Activated naive CD4-positive, alpha-beta T cell treated with anti-CD3 and anti-CD28 coated beads for 36 hours (primary cell): ENCODE measurements around the gene BCO1. TPM values are rescaled to one million over a fixed set of nuclear protein-coding genes. Genes with fewer than 3 reads are reported as not detected.

Experiments used
- CTCF ChIA-PET: fragments of 350-600 bp; sonication (Branson Sonifier 250); formaldehyde crosslinking; loops from one replicate; lab custom pipeline; 2021; ENCODE audit warnings: antibody characterized with exemption; lab: Charles Lee
- DNase-seq: peaks from one replicate; pipeline ENCODE4 v3.0.0-alpha.2; 2020
- H3K27ac Mint-ChIP-seq: one replicate; pipeline ENCODE4 v1.8.0; 2021; ENCODE audit warnings: mild to moderate bottlenecking, mixed read lengths
- H3K27me3 Mint-ChIP-seq: one replicate; pipeline ENCODE4 v1.8.0; 2021; ENCODE audit warnings: low read depth, mixed read lengths
- H3K36me3 Mint-ChIP-seq: one replicate; pipeline ENCODE4 v1.8.0; 2021; ENCODE audit warnings: low read depth, mixed read lengths
- H3K4me1 Mint-ChIP-seq: one replicate; pipeline ENCODE4 v1.8.0; 2021; ENCODE audit warnings: low read depth, mixed read lengths
- H3K4me3 Mint-ChIP-seq: one replicate; pipeline ENCODE4 v1.8.0; 2021; ENCODE audit warnings: mild to moderate bottlenecking, moderate library complexity, mixed read lengths
- H3K9me3 Mint-ChIP-seq: one replicate; pipeline ENCODE4 v1.8.0; 2021; ENCODE audit warnings: mixed read lengths
- intact Hi-C: fragments of 100-400 bp; cut with micrococcal nuclease; formaldehyde crosslinking; loops from one replicate; pipeline ENCODE4 v1.15.1; 2023
- total RNA-seq, 2 experiments: library from RNA; stranded (reverse); gene quantifications; one replicate each; pipeline ENCODE4 v1.2.3, GENCODE V29; 2021

Gene BCO1
- total RNA-seq, 2 experiments from 2014 or later = not detected

DNA sequence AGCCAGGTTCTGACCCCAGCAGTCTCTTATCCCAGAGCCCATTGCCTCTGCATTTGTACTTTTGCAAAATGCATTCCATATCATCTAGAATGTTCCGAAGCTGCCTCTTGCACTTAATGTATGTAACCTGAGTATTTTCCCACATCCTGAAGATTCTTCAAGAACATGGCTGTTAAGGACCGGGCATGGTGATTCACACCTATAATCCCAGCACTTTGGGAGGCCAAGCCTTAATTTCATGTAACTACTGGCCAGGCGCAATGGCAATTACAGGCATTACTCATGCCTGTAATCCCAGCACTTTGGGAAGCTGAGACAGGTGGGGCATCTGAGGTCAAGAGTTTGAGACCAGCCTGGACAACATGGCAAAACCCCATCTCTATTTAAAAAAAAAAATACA, 44.6 kb downstream of the BCO1 start:
- no peak for DNase-seq
- Mint-ChIP-seq H3K36me3 (no peaks in the 10 kb centered on the region), H3K4me3 (no peak overlapping the region), H3K4me1 (no peaks in the 10 kb centered on the region), H3K9me3 (no peaks in the 10 kb centered on the region), H3K27me3 (no peaks in the 10 kb centered on the region), H3K27ac (no peak overlapping the region)
- intact Hi-C loops = no loop called here
- CTCF ChIA-PET = no interaction called here

DNA sequence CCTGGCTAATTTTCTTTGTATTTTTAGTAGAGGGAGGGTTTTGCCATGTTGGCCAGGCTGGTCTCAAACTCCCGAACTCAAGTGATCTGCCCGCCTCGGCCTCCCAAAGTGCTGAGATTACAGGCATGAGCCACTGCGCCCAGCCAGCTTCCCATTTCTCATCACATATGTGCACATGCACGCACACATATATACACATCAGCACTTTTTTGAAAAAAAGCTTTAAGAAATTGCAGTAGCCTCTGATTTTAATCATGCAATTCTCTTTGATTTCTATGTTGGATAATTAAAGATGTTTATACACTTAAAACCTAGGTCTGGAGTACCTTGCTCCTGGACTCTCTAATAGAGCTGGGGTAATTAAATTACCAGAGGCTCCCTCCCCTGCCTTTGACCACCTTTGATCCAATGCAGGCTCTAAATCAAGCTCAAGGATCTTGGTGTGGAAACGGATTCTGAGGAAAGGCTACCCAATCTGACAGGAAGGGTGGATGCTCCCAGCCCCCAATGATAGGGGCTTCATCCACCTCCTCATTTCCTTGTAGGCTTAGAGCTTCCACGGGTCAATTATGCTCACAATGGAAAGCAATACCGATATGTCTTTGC, 46.6 kb downstream of the BCO1 start:
- no peaks in the 10 kb centered on the region for H3K27me3 Mint-ChIP-seq
- no peak for DNase-seq
- CTCF ChIA-PET = interaction anchor here (0.6 to 1.0 kb wide), 2 partner anchors 25 to 496 kb away, joined by 3 to 4 read pairs; no protein-coding TSS in a partner anchor
- intact Hi-C loops = no loop called here
- H3K4me3 Mint-ChIP-seq = no peak overlapping the region
- no peaks in the 10 kb centered on the region for H3K36me3 Mint-ChIP-seq
- H3K9me3 Mint-ChIP-seq = no peaks in the 10 kb centered on the region
- H3K4me1 Mint-ChIP-seq = no peaks in the 10 kb centered on the region
- H3K27ac Mint-ChIP-seq = no peak overlapping the region

DNA sequence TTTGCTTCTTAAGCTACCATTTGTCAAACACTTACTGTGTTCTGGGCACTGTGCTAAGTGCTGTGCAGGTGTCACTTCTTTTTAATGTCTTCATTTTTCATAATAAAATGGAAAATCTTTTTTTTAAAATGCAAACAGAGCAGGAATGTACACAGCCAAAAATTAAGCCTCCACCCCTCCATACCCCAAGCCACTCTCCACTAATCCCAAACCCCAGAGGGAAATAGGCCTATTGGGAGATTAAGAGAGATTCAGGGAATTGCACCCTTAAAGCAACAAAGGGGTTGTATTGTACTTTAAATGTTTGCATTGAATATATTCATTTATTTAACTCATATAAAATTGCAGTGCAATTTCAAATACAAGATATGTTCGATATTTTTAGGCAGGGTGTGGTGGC, 47.7 kb downstream of the BCO1 start:
- intact Hi-C loops = no loop called here
- no peak overlapping the region for H3K4me3 Mint-ChIP-seq
- H3K36me3 Mint-ChIP-seq = no peaks in the 10 kb centered on the region
- H3K27ac Mint-ChIP-seq = no peak overlapping the region
- CTCF ChIA-PET = no interaction called here
- no peak for DNase-seq
- H3K9me3 Mint-ChIP-seq = no peaks in the 10 kb centered on the region
- peaks cover 2% of the 10 kb centered on the region for H3K27me3 Mint-ChIP-seq
- no peaks in the 10 kb centered on the region for H3K4me1 Mint-ChIP-seq

DNA sequence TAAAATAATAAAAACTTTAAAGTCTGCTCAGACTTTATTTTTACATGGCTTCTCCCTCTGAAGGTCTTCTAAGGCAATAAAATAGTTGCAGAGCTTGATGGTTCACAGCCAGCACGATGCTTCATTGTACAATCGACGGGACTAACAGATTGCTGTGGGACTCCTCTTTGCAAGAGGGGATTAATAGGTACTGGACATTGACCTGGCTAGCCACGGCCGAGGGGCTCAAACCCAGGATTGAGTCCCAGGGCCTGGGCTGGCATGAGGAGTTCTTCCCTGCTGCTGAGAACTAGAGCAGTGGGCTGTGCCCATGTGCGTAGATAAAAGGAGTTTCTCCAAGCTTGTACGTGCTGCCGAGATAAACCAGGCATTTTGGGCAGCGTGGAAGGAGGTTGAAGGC, 52.6 kb downstream of the BCO1 start:
- H3K9me3 Mint-ChIP-seq = no peaks in the 10 kb centered on the region
- intact Hi-C loops = no loop called here
- CTCF ChIA-PET = interaction anchor here (1.0 kb wide), 1 partner anchor 87 kb away, joined by 3 read pairs; no protein-coding TSS in a partner anchor
- H3K36me3 Mint-ChIP-seq = no peaks in the 10 kb centered on the region
- no peak overlapping the region for H3K27ac Mint-ChIP-seq
- H3K4me3 Mint-ChIP-seq = no peak overlapping the region
- no peaks in the 10 kb centered on the region for H3K4me1 Mint-ChIP-seq
- no peak for DNase-seq
- peaks cover 12% of the 10 kb centered on the region for H3K27me3 Mint-ChIP-seq

DNA sequence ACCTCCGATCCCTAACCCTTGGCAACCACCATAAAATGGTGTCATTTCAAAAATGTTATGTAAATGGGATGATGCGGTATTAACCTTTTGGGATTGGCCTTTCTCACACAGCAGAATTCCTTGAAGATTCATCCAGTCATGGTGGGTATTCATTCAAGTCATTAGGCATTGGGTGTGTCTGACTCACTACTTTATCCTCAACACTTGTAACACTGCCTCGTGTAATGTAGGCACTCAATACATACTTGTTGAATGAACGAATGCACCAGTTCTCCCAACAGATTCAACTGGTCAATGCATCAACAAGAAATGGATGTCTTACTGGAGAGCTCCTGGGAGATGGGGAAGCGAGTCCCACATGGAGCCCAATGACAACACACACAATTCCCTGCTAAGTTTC, 54.4 kb downstream of the BCO1 start:
- intact Hi-C loops = no loop called here
- H3K9me3 Mint-ChIP-seq = no peaks in the 10 kb centered on the region
- CTCF ChIA-PET = interaction anchor here (0.5 kb wide), 1 partner anchor 72 kb away, joined by 3 read pairs; no protein-coding TSS in a partner anchor
- H3K4me3 Mint-ChIP-seq = no peak overlapping the region
- no peaks in the 10 kb centered on the region for H3K36me3 Mint-ChIP-seq
- H3K4me1 Mint-ChIP-seq = no peaks in the 10 kb centered on the region
- no peak overlapping the region for H3K27ac Mint-ChIP-seq
- H3K27me3 Mint-ChIP-seq = peaks cover 20% of the 10 kb centered on the region
- no peak for DNase-seq

DNA sequence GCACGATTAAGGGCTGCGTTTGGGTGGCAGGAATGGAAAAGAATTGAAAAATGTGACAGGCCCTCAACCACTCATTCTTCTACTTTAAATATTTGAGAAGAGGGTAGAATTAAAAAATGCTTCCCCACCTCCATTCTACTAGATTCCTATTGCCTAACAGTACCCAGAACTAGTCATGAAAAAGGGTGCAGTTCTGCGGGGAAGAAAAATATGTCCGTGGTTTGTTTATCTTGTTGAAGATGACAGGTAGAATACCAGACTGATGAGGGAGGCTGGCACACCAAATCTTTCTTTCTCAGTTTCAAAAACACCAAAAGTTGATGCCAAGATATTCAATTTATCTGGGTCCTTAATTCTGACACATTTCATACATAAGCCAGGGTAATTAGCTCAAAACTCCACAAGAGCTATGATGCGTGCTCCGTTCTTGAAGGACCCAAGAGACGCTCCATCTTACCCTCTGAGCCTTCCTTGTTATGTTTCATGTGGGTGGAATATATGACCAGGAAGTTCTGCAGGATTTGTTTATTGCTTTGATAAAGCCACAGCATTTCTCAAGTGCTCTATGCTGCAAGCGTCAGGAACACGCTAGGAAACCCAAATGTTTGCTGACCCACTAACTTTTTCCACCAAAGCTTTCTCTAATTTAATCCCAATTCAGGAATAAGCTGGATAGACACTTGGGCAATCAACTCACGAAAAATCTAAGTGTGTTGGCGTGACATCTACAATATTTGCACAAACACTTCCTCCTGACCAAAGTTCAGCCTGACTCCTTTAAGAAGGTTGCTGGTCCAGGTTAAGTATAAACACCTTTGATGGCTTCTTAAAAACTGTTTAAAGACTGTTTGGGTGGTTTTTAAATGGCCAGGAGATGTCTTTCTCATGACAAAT, 55.7 kb downstream of the BCO1 start:
- intact Hi-C loops = no loop called here
- H3K27ac Mint-ChIP-seq = no peak overlapping the region
- peaks cover 21% of the 10 kb centered on the region for H3K27me3 Mint-ChIP-seq
- CTCF ChIA-PET = no interaction called here
- DNase-seq = no peak
- no peaks in the 10 kb centered on the region for H3K9me3 Mint-ChIP-seq
- H3K4me1 Mint-ChIP-seq = no peaks in the 10 kb centered on the region
- no peaks in the 10 kb centered on the region for H3K36me3 Mint-ChIP-seq
- no peak overlapping the region for H3K4me3 Mint-ChIP-seq

DNA sequence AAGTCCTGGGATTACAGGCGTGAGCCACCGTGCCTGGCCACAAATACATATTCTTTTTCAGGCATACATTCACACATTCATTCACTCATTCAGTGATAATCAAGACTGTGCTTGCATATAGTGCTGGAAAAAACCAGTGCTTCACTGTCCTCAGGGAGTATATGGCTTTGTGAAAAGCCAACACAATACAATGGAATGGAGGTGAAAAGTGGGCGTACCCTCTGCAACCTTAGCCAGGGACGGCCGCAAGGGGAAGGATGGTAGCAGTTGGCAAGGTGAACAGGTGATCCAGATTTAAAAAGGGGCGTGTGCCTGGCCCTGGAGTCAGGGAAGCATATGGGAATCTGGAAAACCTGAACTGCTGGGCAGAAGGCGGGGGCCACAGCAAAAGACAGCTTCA, 58.1 kb downstream of the BCO1 start:
- intact Hi-C loops = no loop called here
- H3K27ac Mint-ChIP-seq = no peak overlapping the region
- no peaks in the 10 kb centered on the region for H3K36me3 Mint-ChIP-seq
- H3K9me3 Mint-ChIP-seq = no peaks in the 10 kb centered on the region
- CTCF ChIA-PET = no interaction called here
- no peaks in the 10 kb centered on the region for H3K4me1 Mint-ChIP-seq
- H3K27me3 Mint-ChIP-seq = peaks cover 19% of the 10 kb centered on the region
- H3K4me3 Mint-ChIP-seq = no peak overlapping the region
- DNase-seq = no peak

DNA sequence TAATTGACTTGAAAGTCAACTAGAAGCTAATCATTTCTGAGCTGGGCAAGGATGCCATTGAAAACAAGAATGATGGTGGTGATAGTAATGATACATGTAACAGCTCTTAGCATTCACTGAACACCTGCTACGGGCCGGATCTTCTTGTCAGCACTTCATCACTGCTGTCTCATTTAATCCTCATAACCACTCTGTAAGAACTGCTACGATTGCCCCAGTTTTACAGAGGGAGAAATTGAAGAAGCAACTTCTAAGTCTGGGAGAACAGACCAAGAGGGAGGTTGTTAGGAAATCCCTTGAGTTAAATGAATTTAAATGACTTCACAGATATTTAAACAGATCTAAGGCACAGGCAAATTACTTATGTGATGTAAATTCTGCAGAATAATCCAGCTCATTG, 69.3 kb downstream of the BCO1 start:
- no peaks in the 10 kb centered on the region for H3K9me3 Mint-ChIP-seq
- H3K27me3 Mint-ChIP-seq = no peaks in the 10 kb centered on the region
- CTCF ChIA-PET = interaction anchor here (0.8 kb wide), 1 partner anchor 87 kb away, joined by 3 read pairs; no protein-coding TSS in a partner anchor
- DNase-seq = no peak
- no peak overlapping the region for H3K4me3 Mint-ChIP-seq
- no peak overlapping the region for H3K27ac Mint-ChIP-seq
- intact Hi-C loops = no loop called here
- peaks cover 42% of the 10 kb centered on the region for H3K4me1 Mint-ChIP-seq
- peaks cover 2% of the 10 kb centered on the region for H3K36me3 Mint-ChIP-seq

DNA sequence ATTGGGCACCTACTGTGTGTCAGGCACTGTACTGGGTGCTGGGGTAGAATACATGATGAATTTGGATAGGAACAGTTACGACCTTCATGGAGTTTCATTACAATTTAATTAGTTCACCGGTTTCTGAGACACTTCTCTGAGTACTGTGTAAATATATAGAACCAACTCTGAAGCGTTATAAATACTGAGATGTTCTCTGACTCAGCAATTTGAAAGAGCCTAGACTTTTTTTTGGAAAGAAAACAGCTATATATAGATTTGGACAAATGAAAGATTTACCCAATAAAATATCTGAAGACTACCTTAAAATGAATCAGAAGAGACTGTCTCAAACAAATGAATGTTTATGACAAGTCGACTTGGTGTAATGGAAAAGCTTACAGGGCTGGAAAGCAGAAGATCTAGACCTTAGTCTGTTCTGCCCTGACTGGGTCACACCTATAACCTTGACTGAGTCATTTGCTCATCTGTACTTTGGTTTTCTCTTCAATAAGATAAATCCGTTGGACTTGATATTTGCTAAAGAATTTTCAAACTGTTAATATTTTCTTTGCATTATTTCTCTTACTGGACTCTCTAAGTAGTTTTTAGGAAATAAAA, 71.7 kb downstream of the BCO1 start:
- H3K36me3 Mint-ChIP-seq = peaks cover 2% of the 10 kb centered on the region
- CTCF ChIA-PET = interaction anchor here (0.9 to 2.9 kb wide), 3 partner anchors 8 to 105 kb away, joined by 3 to 14 read pairs (median 8); no protein-coding TSS in a partner anchor
- DNase-seq = peak; percentile 30
- peak overlapping the region; percentile 63 for H3K27ac Mint-ChIP-seq
- intact Hi-C loops = loop anchor here (1.0 to 10.0 kb wide), 9 partner anchors 25 to 1342 kb away; partner anchors contain the start of genes CDYL2 and DYNLRB2
- H3K9me3 Mint-ChIP-seq = no peaks in the 10 kb centered on the region
- H3K4me1 Mint-ChIP-seq = peaks cover 57% of the 10 kb centered on the region
- no peak overlapping the region for H3K4me3 Mint-ChIP-seq
- no peaks in the 10 kb centered on the region for H3K27me3 Mint-ChIP-seq

DNA sequence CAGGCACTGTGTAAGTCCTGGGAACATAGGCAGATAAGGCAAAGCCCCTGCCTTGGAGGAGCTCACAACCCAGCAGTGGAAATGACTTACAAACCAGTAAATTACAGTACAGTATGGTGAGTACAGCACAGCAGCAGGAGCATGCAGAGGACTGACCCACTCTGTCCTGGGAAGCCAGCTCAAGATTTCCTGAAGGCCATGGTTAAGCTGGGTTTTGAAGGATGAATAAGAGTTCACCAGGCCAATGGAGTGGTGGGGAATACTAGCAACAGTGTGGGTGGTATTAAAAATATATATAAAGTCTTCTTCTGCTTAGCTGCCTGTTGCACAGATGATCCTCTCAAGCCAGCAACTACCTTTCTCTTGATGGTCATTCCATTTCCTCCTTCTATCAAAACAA, 73.3 kb downstream of the BCO1 start:
- Mint-ChIP-seq H3K9me3 (no peaks in the 10 kb centered on the region), H3K27ac (no peak overlapping the region), H3K27me3 (no peaks in the 10 kb centered on the region), H3K4me1 (peaks cover 66% of the 10 kb centered on the region), H3K36me3 (peaks cover 2% of the 10 kb centered on the region), H3K4me3 (no peak overlapping the region)
- no peak for DNase-seq
- CTCF ChIA-PET = interaction anchor here (2.9 kb wide), 1 partner anchor 51 kb away, joined by 14 read pairs; no protein-coding TSS in a partner anchor
- intact Hi-C loops = loop anchor here (5.0 to 10.0 kb wide), 7 partner anchors 136 to 1341 kb away; partner anchors contain the start of genes CDYL2 and DYNLRB2

DNA sequence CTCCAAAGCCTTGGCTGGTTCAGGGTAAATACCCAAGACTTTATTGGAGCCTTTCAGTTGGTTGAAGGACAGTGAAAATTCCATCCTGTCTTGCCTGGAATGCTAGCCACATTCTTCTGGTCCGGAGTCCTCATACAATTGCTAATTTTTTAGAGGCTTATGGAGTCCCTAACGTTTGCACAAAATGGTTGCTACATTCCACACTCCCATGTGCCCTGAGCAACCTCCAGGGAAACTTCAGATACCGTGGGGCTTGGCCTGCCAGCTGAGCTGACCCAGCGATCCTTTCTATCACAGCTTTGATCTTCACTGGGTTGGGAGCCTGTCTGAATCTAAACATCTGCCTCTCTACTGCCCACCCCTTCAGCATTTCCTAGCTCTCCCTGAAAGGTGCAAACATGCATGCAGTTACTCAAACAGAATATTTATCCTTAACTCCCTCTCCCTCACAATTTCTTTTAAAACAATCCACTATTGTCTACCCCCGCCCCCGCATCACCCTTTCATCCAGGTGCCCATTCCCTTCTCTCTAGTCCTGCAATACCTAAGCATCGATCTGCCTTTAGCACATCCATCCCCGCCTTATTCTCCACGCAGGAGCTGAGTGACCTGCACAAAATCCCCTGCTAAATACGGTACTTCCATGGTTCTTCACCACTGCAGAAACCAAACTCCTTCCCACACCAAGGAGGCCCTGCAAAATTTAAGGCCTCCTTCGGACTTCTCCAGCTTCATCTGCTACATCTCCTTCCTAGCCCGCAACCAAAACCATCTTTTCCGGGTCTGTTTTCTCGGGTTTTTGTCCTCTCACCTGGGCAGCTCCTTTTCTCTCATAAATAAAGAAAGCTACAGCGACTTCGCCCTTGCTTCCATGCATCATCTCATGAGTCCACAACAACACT, 75.5 kb downstream of the BCO1 start:
- DNase-seq = no peak
- intact Hi-C loops = loop anchor here (1.0 to 10.0 kb wide), 13 partner anchors 21 to 1338 kb away; partner anchors contain the start of genes C16orf46, CDYL2, CENPN and DYNLRB2
- peaks cover 2% of the 10 kb centered on the region for H3K36me3 Mint-ChIP-seq
- H3K4me1 Mint-ChIP-seq = peaks cover 65% of the 10 kb centered on the region
- H3K4me3 Mint-ChIP-seq = peak overlapping the region; percentile 97
- H3K27ac Mint-ChIP-seq = peak overlapping the region; percentile 83
- no peaks in the 10 kb centered on the region for H3K27me3 Mint-ChIP-seq
- no peaks in the 10 kb centered on the region for H3K9me3 Mint-ChIP-seq
- CTCF ChIA-PET = interaction anchor here (0.8 to 1.5 kb wide), 2 partner anchors 12 to 53 kb away, joined by 4 to 5 read pairs; no protein-coding TSS in a partner anchor
